ENCODE results near the gene SLC44A2. TPM values are rescaled to one million over a fixed set of nuclear protein-coding genes. Genes with fewer than 3 reads are reported as not detected.

The SLC44A2 gene
- total and polyA plus RNA-seq, 2 of the 13 experiments (the other 11 are each of a cell fraction or from before 2014, with no cell fraction given) = 2.4 to 5.6 TPM

- TF ChIP-seq, protein P1, sequence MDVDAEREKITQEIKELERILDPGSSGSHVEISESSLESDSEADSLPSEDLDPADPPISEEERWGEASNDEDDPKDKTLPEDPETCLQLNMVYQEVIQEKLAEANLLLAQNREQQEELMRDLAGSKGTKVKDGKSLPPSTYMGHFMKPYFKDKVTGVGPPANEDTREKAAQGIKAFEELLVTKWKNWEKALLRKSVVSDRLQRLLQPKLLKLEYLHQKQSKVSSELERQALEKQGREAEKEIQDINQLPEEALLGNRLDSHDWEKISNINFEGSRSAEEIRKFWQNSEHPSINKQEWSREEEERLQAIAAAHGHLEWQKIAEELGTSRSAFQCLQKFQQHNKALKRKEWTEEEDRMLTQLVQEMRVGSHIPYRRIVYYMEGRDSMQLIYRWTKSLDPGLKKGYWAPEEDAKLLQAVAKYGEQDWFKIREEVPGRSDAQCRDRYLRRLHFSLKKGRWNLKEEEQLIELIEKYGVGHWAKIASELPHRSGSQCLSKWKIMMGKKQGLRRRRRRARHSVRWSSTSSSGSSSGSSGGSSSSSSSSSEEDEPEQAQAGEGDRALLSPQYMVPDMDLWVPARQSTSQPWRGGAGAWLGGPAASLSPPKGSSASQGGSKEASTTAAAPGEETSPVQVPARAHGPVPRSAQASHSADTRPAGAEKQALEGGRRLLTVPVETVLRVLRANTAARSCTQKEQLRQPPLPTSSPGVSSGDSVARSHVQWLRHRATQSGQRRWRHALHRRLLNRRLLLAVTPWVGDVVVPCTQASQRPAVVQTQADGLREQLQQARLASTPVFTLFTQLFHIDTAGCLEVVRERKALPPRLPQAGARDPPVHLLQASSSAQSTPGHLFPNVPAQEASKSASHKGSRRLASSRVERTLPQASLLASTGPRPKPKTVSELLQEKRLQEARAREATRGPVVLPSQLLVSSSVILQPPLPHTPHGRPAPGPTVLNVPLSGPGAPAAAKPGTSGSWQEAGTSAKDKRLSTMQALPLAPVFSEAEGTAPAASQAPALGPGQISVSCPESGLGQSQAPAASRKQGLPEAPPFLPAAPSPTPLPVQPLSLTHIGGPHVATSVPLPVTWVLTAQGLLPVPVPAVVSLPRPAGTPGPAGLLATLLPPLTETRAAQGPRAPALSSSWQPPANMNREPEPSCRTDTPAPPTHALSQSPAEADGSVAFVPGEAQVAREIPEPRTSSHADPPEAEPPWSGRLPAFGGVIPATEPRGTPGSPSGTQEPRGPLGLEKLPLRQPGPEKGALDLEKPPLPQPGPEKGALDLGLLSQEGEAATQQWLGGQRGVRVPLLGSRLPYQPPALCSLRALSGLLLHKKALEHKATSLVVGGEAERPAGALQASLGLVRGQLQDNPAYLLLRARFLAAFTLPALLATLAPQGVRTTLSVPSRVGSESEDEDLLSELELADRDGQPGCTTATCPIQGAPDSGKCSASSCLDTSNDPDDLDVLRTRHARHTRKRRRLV (CRISPR knock-in tag; IDR thresholded peaks at IDR 0.05) = no peak
- TF ChIP-seq NKX3-1 (CRISPR knock-in tag; IDR thresholded peaks at IDR 0.05) (no peak), GATAD2A (CRISPR knock-in tag; IDR thresholded peaks at IDR 0.05) (0 out of 2 replicates have a peak, but pooled peaks have one; percentile 16), PHF21A (CRISPR knock-in tag; IDR thresholded peaks at IDR 0.05) (peak; percentile 51), SAP130 (CRISPR knock-in tag; IDR thresholded peaks at IDR 0.05; ENCODE audit: low read depth) (peak; percentile 41; the same call in 1 of the 2 replicates), CBX2 (IDR thresholded peaks at IDR 0.05; ENCODE audit: low read depth, low read length) (no peak), CBX2 (CRISPR knock-in tag; IDR thresholded peaks at IDR 0.05; ENCODE audit: low read depth) (no peak), SP5 (CRISPR knock-in tag; IDR thresholded peaks at IDR 0.05; ENCODE audit: borderline replicate concordance, low read depth) (peak; percentile 71; the same call in 1 of the 2 replicates), CREBL2 (CRISPR knock-in tag; IDR thresholded peaks at IDR 0.05; ENCODE audit: borderline replicate concordance) (no peak), PRDM10 (CRISPR knock-in tag; IDR thresholded peaks at IDR 0.05; ENCODE audit: low read depth) (0 out of 2 replicates have a peak, but pooled peaks have one; percentile 24), BRF2 (CRISPR knock-in tag; IDR thresholded peaks at IDR 0.05) (no peak), ZNF570 (CRISPR knock-in tag; IDR thresholded peaks at IDR 0.05; ENCODE audit: borderline replicate concordance) (no peak), RXRA (CRISPR knock-in tag; IDR thresholded peaks at IDR 0.05) (no peak)
- TF ChIP-seq, protein P2, sequence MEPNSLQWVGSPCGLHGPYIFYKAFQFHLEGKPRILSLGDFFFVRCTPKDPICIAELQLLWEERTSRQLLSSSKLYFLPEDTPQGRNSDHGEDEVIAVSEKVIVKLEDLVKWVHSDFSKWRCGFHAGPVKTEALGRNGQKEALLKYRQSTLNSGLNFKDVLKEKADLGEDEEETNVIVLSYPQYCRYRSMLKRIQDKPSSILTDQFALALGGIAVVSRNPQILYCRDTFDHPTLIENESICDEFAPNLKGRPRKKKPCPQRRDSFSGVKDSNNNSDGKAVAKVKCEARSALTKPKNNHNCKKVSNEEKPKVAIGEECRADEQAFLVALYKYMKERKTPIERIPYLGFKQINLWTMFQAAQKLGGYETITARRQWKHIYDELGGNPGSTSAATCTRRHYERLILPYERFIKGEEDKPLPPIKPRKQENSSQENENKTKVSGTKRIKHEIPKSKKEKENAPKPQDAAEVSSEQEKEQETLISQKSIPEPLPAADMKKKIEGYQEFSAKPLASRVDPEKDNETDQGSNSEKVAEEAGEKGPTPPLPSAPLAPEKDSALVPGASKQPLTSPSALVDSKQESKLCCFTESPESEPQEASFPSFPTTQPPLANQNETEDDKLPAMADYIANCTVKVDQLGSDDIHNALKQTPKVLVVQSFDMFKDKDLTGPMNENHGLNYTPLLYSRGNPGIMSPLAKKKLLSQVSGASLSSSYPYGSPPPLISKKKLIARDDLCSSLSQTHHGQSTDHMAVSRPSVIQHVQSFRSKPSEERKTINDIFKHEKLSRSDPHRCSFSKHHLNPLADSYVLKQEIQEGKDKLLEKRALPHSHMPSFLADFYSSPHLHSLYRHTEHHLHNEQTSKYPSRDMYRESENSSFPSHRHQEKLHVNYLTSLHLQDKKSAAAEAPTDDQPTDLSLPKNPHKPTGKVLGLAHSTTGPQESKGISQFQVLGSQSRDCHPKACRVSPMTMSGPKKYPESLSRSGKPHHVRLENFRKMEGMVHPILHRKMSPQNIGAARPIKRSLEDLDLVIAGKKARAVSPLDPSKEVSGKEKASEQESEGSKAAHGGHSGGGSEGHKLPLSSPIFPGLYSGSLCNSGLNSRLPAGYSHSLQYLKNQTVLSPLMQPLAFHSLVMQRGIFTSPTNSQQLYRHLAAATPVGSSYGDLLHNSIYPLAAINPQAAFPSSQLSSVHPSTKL (CRISPR knock-in tag; IDR thresholded peaks at IDR 0.05) = peak; percentile 57
- TF ChIP-seq, protein P3, sequence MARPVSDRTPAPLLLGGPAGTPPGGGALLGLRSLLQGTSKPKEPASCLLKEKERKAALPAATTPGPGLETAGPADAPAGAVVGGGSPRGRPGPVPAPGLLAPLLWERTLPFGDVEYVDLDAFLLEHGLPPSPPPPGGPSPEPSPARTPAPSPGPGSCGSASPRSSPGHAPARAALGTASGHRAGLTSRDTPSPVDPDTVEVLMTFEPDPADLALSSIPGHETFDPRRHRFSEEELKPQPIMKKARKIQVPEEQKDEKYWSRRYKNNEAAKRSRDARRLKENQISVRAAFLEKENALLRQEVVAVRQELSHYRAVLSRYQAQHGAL (CRISPR knock-in tag; IDR thresholded peaks at IDR 0.05; ENCODE audit: not compliant biosample characterization) = no peak
These were observed 15.0 kb downstream of the SLC44A2 start (continued) for GRCh38 chr19:10640361-10640760.

Measured in HepG2 (cell line).